PC-3 (cell line): ENCODE data around the gene GMDS. TPM values are rescaled to one million over a fixed set of nuclear protein-coding genes. Genes with fewer than 3 reads are reported as not detected.
A peak's percentile ranks its signal among the peaks of the same experiment; 100 is the strongest.

Experiments
- ATAC-seq: fragments of 200-7000 bp; cut with Tn5 transposase; 2 replicates; pipeline ENCODE4 v1.9.1; 2020; ENCODE audit warnings: mild to moderate bottlenecking, moderate library complexity
- BruUV-seq: library from RNA; stranded (reverse); fragments of 400-500 nt; replicated peaks from 2 replicates; lab custom pipeline; 2021; lab: Mats Ljungman, UMichigan
- CTCF ChIA-PET: fragments of 300-600 bp; sonication (Branson Sonifier 250); formaldehyde crosslinking; loops from one replicate; lab custom pipeline; 2022; ENCODE audit warnings: antibody characterized with exemption; lab: Charles Lee
- POLR2A ChIA-PET: fragments of 300-600 bp; sonication (Branson Sonifier 250); formaldehyde crosslinking; loops from one replicate; lab custom pipeline; 2022; ENCODE audit warnings: antibody characterized with exemption; ENCODE audit not compliant: unreplicated experiment; lab: Charles Lee
- DNase-seq: peaks from one replicate; pipeline ENCODE4 v3.0.0-alpha.2; 2015
- H2AFZ ChIP-seq: fragments of 300-600 bp; sonication (generic); 2 replicates; pipeline ENCODE4 v1.6.0; 2016; ENCODE audit warnings: antibody characterized with exemption, low read length
- H3F3A ChIP-seq: fragments of 300-600 bp; sonication (generic); one replicate; pipeline ENCODE4 v1.6.0; 2017; ENCODE audit warnings: antibody characterized with exemption, low read length, control low read depth, mild to moderate bottlenecking; ENCODE audit not compliant: unreplicated experiment
- H3K27ac ChIP-seq: fragments of 300-600 bp; sonication (generic); 2 replicates; pipeline ENCODE4 v1.5.1; 2016; ENCODE audit warnings: mild to moderate bottlenecking, low read length
- H3K27me3 ChIP-seq: fragments of 300-600 bp; sonication (generic); 2 replicates; pipeline ENCODE4 v1.6.1; 2016; ENCODE audit warnings: low read length, mixed read lengths
- H3K36me3 ChIP-seq: fragments of 300-600 bp; sonication (generic); 2 replicates; pipeline ENCODE4 v1.6.1; 2016; ENCODE audit warnings: low read depth, mixed run types, low read length, mixed read lengths
- H3K4me1 ChIP-seq: fragments of 300-600 bp; sonication (generic); 2 replicates; pipeline ENCODE4 v1.5.1; 2016; ENCODE audit warnings: low read length; ENCODE audit not compliant: insufficient read depth
- H3K4me2 ChIP-seq: fragments of 300-600 bp; sonication (generic); 2 replicates; pipeline ENCODE4 v1.6.0; 2016; ENCODE audit warnings: low read length
- H3K4me3 ChIP-seq: fragments of 300-600 bp; sonication (generic); 2 replicates; pipeline ENCODE4 v1.5.1; 2016; ENCODE audit warnings: mild to moderate bottlenecking, low read length, mixed read lengths
- H3K79me2 ChIP-seq: fragments of 300-600 bp; sonication (generic); 2 replicates; pipeline ENCODE4 v1.6.1; 2017; ENCODE audit warnings: low read length, mixed read lengths
- H3K9ac ChIP-seq: fragments of 300-600 bp; sonication (generic); 2 replicates; pipeline ENCODE4 v1.6.0; 2016; ENCODE audit warnings: mild to moderate bottlenecking, low read length
- H3K9me2 ChIP-seq: fragments of 300-600 bp; sonication (generic); replicated peaks from 2 replicates; pipeline ENCODE4 v1.6.1; 2016; ENCODE audit warnings: mixed run types, low read length, mixed read lengths
- H3K9me3 ChIP-seq: fragments of 300-600 bp; sonication (generic); 2 replicates; pipeline ENCODE4 v1.6.1; 2016; ENCODE audit warnings: low read length, mixed read lengths
- H4K20me1 ChIP-seq: fragments of 300-600 bp; sonication (generic); 2 replicates; pipeline ENCODE4 v1.6.1; 2016; ENCODE audit warnings: low read length, mixed read lengths
- EZH2 ChIP-seq: fragments of 300-600 bp; sonication (generic); IDR thresholded peaks from one replicate; pipeline ENCODE4 v1.6.1; 2017; ENCODE audit warnings: antibody characterized with exemption, mild to moderate bottlenecking, low read length; ENCODE audit not compliant: unreplicated experiment
- EZH2phosphoT487 ChIP-seq: fragments of 300-600 bp; sonication (generic); IDR thresholded peaks from 2 replicates; pipeline ENCODE4 v1.6.1; 2018; ENCODE audit warnings: mild to moderate bottlenecking, antibody characterized with exemption, low read length, borderline replicate concordance
- intact Hi-C: fragments of 100-400 bp; cut with micrococcal nuclease; formaldehyde crosslinking; loops from 2 replicates; pipeline ENCODE4 v1.9.0; 2023
- total RNA-seq: library from RNA; depleted of rRNA; stranded (reverse); fragments of >200 nt; gene quantifications from 2 replicates; pipeline ENCODE4 v1.2.3, GENCODE V29; 2014
- TF ChIP-seq, protein P1 (sequence below): fragments of 300-600 bp; sonication (generic); conservative IDR thresholded peaks from 2 replicates; pipeline ENCODE4 v1.5.1; 2017; ENCODE audit warnings: antibody characterized with exemption, low read depth, mild to moderate bottlenecking, low read length

GMDS gene
- total RNA-seq, 1 experiment from 2014 or later = 18.3 TPM

DNA sequence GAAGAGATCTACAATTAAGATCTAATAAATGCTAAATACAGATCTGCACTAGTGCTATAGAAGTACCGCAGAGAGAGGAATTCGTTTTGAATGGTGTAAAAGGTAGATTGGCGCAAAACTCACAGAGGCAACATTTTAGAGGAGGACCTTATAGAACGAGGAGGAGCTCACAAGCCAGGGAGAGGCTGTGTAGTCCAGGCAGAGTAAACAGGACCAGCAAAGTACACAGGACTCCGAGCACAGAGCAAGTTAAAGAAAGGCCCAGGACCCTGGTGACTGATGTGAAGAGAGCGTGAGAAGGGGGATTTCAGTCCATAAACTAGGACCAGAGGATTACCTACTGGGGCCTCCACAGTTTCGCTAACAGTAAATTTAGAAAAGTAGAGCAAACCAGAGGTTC is 433.4 kb downstream of the GMDS start:
- Histone ChIP-seq H3K9me2 (no peaks in the 10 kb centered on the region), H3K27me3 (no peaks in the 10 kb centered on the region), H3K36me3 (no peaks in the 10 kb centered on the region), H4K20me1 (no peaks in the 10 kb centered on the region), H3K9me3 (no peaks in the 10 kb centered on the region), H3F3A (no peaks in the 10 kb centered on the region), H3K4me1 (no peaks in the 10 kb centered on the region), H3K9ac (no peak overlapping the region), H3K79me2 (no peaks in the 10 kb centered on the region), H3K27ac (no peak overlapping the region), H3K4me2 (no peak overlapping the region), H3K4me3 (no peak overlapping the region), H2AFZ (no peak overlapping the region)
- no peak for DNase-seq
- BruUV-seq = no TSS peak
- ChIA-PET CTCF (no interaction called here), POLR2A (no interaction called here)
- ATAC-seq = no peak
- TF ChIP-seq EZH2phosphoT487 (no peak), EZH2 (no peak)
- TF ChIP-seq, protein P1, sequence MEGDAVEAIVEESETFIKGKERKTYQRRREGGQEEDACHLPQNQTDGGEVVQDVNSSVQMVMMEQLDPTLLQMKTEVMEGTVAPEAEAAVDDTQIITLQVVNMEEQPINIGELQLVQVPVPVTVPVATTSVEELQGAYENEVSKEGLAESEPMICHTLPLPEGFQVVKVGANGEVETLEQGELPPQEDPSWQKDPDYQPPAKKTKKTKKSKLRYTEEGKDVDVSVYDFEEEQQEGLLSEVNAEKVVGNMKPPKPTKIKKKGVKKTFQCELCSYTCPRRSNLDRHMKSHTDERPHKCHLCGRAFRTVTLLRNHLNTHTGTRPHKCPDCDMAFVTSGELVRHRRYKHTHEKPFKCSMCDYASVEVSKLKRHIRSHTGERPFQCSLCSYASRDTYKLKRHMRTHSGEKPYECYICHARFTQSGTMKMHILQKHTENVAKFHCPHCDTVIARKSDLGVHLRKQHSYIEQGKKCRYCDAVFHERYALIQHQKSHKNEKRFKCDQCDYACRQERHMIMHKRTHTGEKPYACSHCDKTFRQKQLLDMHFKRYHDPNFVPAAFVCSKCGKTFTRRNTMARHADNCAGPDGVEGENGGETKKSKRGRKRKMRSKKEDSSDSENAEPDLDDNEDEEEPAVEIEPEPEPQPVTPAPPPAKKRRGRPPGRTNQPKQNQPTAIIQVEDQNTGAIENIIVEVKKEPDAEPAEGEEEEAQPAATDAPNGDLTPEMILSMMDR = no peak
- intact Hi-C loops = no loop called here

DNA sequence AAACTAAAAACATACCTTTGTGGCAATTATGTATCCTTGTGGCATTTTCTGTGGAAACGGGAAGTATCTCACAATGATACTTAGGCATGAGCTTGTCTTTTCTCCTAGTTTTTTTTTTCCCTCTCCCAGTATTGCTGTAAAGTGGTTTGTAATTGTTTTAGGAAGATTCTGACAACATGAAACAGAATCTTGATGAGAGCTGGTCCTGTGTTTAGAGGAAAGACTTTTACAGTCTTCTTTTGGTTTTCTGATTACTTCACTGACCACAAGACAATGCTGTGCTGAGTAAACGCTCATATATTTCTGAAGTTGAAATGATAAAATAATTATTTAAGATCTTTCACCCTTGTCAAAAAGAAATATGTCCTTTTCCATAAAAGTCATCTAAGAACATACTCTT is 434.5 kb downstream of the GMDS start:
- Histone ChIP-seq H3K27ac (no peak overlapping the region), H3K4me3 (no peak overlapping the region), H3K4me2 (no peak overlapping the region), H2AFZ (no peak overlapping the region), H3F3A (no peaks in the 10 kb centered on the region), H4K20me1 (no peaks in the 10 kb centered on the region), H3K79me2 (no peaks in the 10 kb centered on the region), H3K9ac (no peak overlapping the region), H3K27me3 (no peaks in the 10 kb centered on the region), H3K36me3 (no peaks in the 10 kb centered on the region), H3K4me1 (no peaks in the 10 kb centered on the region), H3K9me2 (no peaks in the 10 kb centered on the region), H3K9me3 (no peaks in the 10 kb centered on the region)
- intact Hi-C loops = no loop called here
- POLR2A ChIA-PET = no interaction called here
- CTCF ChIA-PET = no interaction called here
- TF ChIP-seq EZH2 = no peak
- TF ChIP-seq EZH2phosphoT487 = no peak
- TF ChIP-seq, protein P1 = no peak
- ATAC-seq (no peak), DNase-seq (no peak)
- BruUV-seq = no TSS peak

DNA sequence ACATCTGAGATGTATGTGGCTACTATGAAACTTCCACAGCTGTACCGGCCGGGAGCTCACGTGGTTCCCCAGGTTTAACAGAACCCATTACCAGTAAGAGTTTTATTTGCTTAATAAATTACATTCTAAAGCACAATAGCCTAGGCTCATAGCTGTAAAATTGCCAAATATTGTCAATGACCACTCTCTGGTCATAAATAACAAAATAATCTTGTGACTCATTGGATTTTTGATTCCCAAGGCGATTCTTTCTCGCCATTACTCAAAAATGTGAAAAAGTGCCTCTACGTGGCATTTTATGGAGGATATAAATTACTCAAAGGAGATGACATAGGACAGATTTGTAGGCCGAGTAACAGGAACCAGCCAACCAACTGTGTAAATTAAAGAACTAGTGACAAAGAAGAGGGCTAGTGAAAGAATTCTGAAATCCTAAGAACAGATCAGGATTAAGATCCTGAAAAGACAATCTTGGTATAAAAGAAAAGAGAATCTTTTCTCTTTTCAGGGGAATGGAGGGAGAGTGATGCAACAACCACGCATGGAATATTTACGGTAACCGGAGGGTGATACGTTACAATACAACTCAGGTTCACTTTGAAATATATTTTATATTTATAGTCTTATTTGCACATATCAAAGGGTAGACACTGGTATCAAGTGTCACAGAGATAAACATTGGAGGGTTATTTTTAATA is 436.0 kb downstream of the GMDS start:
- no TSS peak for BruUV-seq
- Histone ChIP-seq H3K36me3 (no peaks in the 10 kb centered on the region), H3K4me1 (no peaks in the 10 kb centered on the region), H4K20me1 (no peaks in the 10 kb centered on the region), H3K9me2 (no peaks in the 10 kb centered on the region), H3K4me3 (no peak overlapping the region), H3K27me3 (no peaks in the 10 kb centered on the region), H3K79me2 (no peaks in the 10 kb centered on the region), H3K27ac (no peak overlapping the region), H3K4me2 (no peak overlapping the region), H2AFZ (no peak overlapping the region), H3K9ac (no peak overlapping the region), H3K9me3 (no peaks in the 10 kb centered on the region), H3F3A (no peaks in the 10 kb centered on the region)
- ATAC-seq (no peak), DNase-seq (peak; percentile 11)
- ChIA-PET POLR2A (no interaction called here), CTCF (no interaction called here)
- intact Hi-C loops = no loop called here
- TF ChIP-seq EZH2phosphoT487 (no peak), EZH2 (no peak)
- TF ChIP-seq, protein P1 = no peak
